Liver (tissue), 9 donors: ENCODE measurements around the gene UBR1. TPM values are rescaled to one million over a fixed set of nuclear protein-coding genes. Genes with fewer than 3 reads are reported as not detected.

Experiments
- DNase-seq: peaks from one replicate; pipeline ENCODE4 v3.0.0-alpha.2; 2017; ENCODE audit warnings: low spot score
- H3K27ac ChIP-seq, 2 donors: one replicate each; pipeline ENCODE4 v1.7.0; 2013; ENCODE audit warnings: inconsistent platforms in 2 of 2, low read length in 2 of 2, control low read depth in 1 of 2, low read depth in 1 of 2, mild to moderate bottlenecking in 1 of 2
- H3K27me3 ChIP-seq, 4 donors: one replicate each; pipeline versions ENCODE4 v1.6.1 to v1.7.0; 2013; ENCODE audit warnings: low read length in 3 of 4, inconsistent platforms in 1 of 4, mild to moderate bottlenecking in 1 of 4, moderate library complexity in 1 of 4; ENCODE audit not compliant: control insufficient read depth in 4 of 4, insufficient read depth in 4 of 4
- H3K36me3 ChIP-seq, 4 donors: one replicate each; pipeline versions ENCODE4 v1.6.1 to v1.7.0; 2013; ENCODE audit warnings: low read length in 3 of 4, mild to moderate bottlenecking in 3 of 4, low read depth in 1 of 4, moderate library complexity in 1 of 4; ENCODE audit not compliant: control insufficient read depth in 4 of 4, insufficient read depth in 3 of 4
- H3K4me1 ChIP-seq, 4 donors: one replicate each; pipeline versions ENCODE4 v1.6.1 to v1.7.0; 2013; ENCODE audit warnings: low read length in 3 of 4, mild to moderate bottlenecking in 3 of 4, moderate library complexity in 1 of 4; ENCODE audit not compliant: control insufficient read depth in 4 of 4, insufficient read depth in 4 of 4
- H3K4me3 ChIP-seq, 3 donors: one replicate each; pipeline versions ENCODE4 v1.6.1 to v1.7.0; 2013; ENCODE audit warnings: low read length in 3 of 3, control low read depth in 1 of 3, low read depth in 1 of 3, mild to moderate bottlenecking in 1 of 3
- H3K9ac ChIP-seq, 2 donors: one replicate each; pipeline ENCODE4 v1.7.0; 2013; ENCODE audit warnings: low read length in 2 of 2, mild to moderate bottlenecking in 2 of 2, moderate library complexity in 2 of 2, control low read depth in 1 of 2, low read depth in 1 of 2
- H3K9me3 ChIP-seq, 4 donors: one replicate each; pipeline versions ENCODE4 v1.6.1 to v1.7.0; 2013; ENCODE audit warnings: low read length in 3 of 4; ENCODE audit not compliant: control insufficient read depth in 4 of 4
- ATF3 ChIP-seq: IDR thresholded peaks from 2 replicates; pipeline ENCODE4 v1.6.1; 2016; ENCODE audit warnings: antibody characterized with exemption
- CTCF ChIP-seq: fragments of 150-350 bp; IDR thresholded peaks from 2 replicates; pipeline ENCODE4 v1.5.1; 2017; ENCODE audit warnings: improper control_type of control experiment, low read depth, low read length; ENCODE audit not compliant: missing input control
- EGR1 ChIP-seq, 2 donors: IDR thresholded peaks; 2 replicates each; pipeline ENCODE4 v1.6.1; 2016 to 2018; ENCODE audit warnings: antibody characterized with exemption in 2 of 2, low read depth in 2 of 2
- FOXA1 ChIP-seq: IDR thresholded peaks from 2 replicates; pipeline ENCODE4 v1.6.1; 2016; ENCODE audit warnings: antibody characterized with exemption
- FOXA2 ChIP-seq: IDR thresholded peaks from 2 replicates; pipeline ENCODE4 v1.6.1; 2016; ENCODE audit warnings: antibody characterized with exemption
- GABPA ChIP-seq, 2 donors: IDR thresholded peaks in 1 of 2; conservative IDR thresholded peaks in 1 of 2; 2 replicates each; pipeline ENCODE4 v1.6.1; 2016; ENCODE audit warnings: antibody characterized with exemption in 2 of 2, mild to moderate bottlenecking in 1 of 2, moderate library complexity in 1 of 2
- HNF4A ChIP-seq, 2 donors: conservative IDR thresholded peaks; 2 replicates each; pipeline ENCODE4 v1.6.1; 2016; ENCODE audit warnings: antibody characterized with exemption in 2 of 2, mild to moderate bottlenecking in 2 of 2
- HNF4G ChIP-seq: IDR thresholded peaks from 2 replicates; pipeline ENCODE4 v1.6.1; 2016; ENCODE audit warnings: antibody characterized with exemption
- JUND ChIP-seq, 2 donors: IDR thresholded peaks; 2 replicates each; pipeline ENCODE4 v1.6.1; 2016; ENCODE audit warnings: antibody characterized with exemption in 2 of 2
- MAX ChIP-seq: IDR thresholded peaks from 2 replicates; pipeline ENCODE4 v1.6.1; 2016; ENCODE audit warnings: antibody characterized with exemption
- NR2F2 ChIP-seq: IDR thresholded peaks from 2 replicates; pipeline ENCODE4 v1.6.1; 2016; ENCODE audit warnings: antibody characterized with exemption
- RAD21 ChIP-seq, 2 donors: IDR thresholded peaks; 2 replicates each; pipeline ENCODE4 v1.6.1; 2016; ENCODE audit warnings: antibody characterized with exemption in 2 of 2, mild to moderate bottlenecking in 2 of 2
- REST ChIP-seq: IDR thresholded peaks from 2 replicates; pipeline ENCODE4 v1.6.1; 2016; ENCODE audit warnings: antibody characterized with exemption, mild to moderate bottlenecking
- RXRA ChIP-seq, 2 donors: IDR thresholded peaks; 2 replicates each; pipeline ENCODE4 v1.6.1; 2017 to 2018; ENCODE audit warnings: antibody characterized with exemption in 2 of 2, mild to moderate bottlenecking in 1 of 2
- SP1 ChIP-seq: IDR thresholded peaks from 2 replicates; pipeline ENCODE4 v1.6.1; 2018; ENCODE audit warnings: antibody characterized with exemption, mild to moderate bottlenecking
- TAF1 ChIP-seq: conservative IDR thresholded peaks from 2 replicates; pipeline ENCODE4 v1.6.1; 2016; ENCODE audit warnings: antibody characterized with exemption, mild to moderate bottlenecking
- YY1 ChIP-seq: IDR thresholded peaks from 2 replicates; pipeline ENCODE4 v1.6.1; 2016; ENCODE audit warnings: antibody characterized with exemption, mild to moderate bottlenecking
- ZBTB33 ChIP-seq: IDR thresholded peaks from 2 replicates; pipeline ENCODE4 v1.6.1; 2016; ENCODE audit warnings: antibody characterized with exemption
- WGBS: extraction: QIAGEN DNeasy Blood & Tissue Kit; methylation state at CpG from one replicate; pipeline ENCODE4 v1.1.7; 2013; 5-methylcytosine and 5-hydroxymethylcytosine counted together
- polyA plus RNA-seq, 2 donors: library from polyadenylated mRNA; stranded (reverse) in 1 of 2; unstranded in 1 of 2; fragments of 200-250 nt in 1 of 2; fragments of >200 nt in 1 of 2; fragmentation: Nextera tagmentation in 1 of 2; extraction: Ambion mirVana in 1 of 2; gene quantifications; one replicate each; pipeline versions ENCODE4 v1.2.1 to v1.2.3, GENCODE V29; 2013 to 2015
- total RNA-seq, 2 donors: library from RNA; depleted of rRNA; stranded (reverse); fragments of >200 nt; gene quantifications; one replicate each; pipeline ENCODE4 v1.2.3, GENCODE V29; 2014
- donor health status: healthy.
- donor health status: healthy.
- donor health status: healthy.
- donor health status: healthy.
- donor health status: healthy.

UBR1 gene
- total and polyA plus RNA-seq, 4 donors = 3.7 to 25.3 (median 10.9) TPM

GRCh38 chr15:43143203-43143941, 37.5 kb upstream of the UBR1 start:
- Histone ChIP-seq H3K9ac (no peak overlapping the region), H3K27ac (no peak overlapping the region), H3K27me3 (no peaks in the 10 kb centered on the region), H3K9me3 (no peaks in the 10 kb centered on the region), H3K4me3 (no peak overlapping the region), H3K4me1 (no peaks in the 10 kb centered on the region), H3K36me3 (peaks cover 3 to 37% (median 20%) of the 10 kb centered on the region in 4 donors)
- DNase-seq = no peak
- WGBS = 94% methylated on average over 4 of the region's 4 CpGs
- no peak for TF ChIP-seq NR2F2
- TF ChIP-seq SP1 = no peak
- no peak for TF ChIP-seq RAD21 (IDR thresholded peaks at IDR 0.05)
- no peak for TF ChIP-seq FOXA2

GRCh38 chr15:43135351-43135750, 29.5 kb upstream of the UBR1 start:
- no peak for DNase-seq

More at GRCh38 chr15:43135351-43135750, 29.5 kb upstream of the UBR1 start:
- TF ChIP-seq EGR1 (IDR thresholded peaks at IDR 0.05; ENCODE audit: low read depth in 2 of 2) (no peak), JUND (IDR thresholded peaks at IDR 0.05) (no peak), YY1 (no peak), ATF3 (no peak), SP1 (no peak), NR2F2 (no peak), HNF4G (no peak), FOXA2 (no peak), RXRA (IDR thresholded peaks at IDR 0.05) (no peak), TAF1 (no peak), ZBTB33 (no peak), HNF4A (conservative IDR thresholded peaks at IDR 0.05) (no peak), MAX (no peak), FOXA1 (no peak), REST (no peak), RAD21 (IDR thresholded peaks at IDR 0.05) (no peak), CTCF (no peak), GABPA (IDR thresholded peaks at IDR 0.05 in 1 of 2, conservative IDR thresholded peaks at IDR 0.05 in 1 of 2) (no peak)
- Histone ChIP-seq H3K4me1 (peaks cover 0 to 11% (median 9%) of the 10 kb centered on the region in 4 donors), H3K4me3 (no peak overlapping the region), H3K36me3 (peaks cover 6 to 25% (median 18%) of the 10 kb centered on the region in 4 donors), H3K27ac (no peak overlapping the region), H3K9ac (no peak overlapping the region), H3K27me3 (no peaks in the 10 kb centered on the region), H3K9me3 (no peaks in the 10 kb centered on the region)
- WGBS = 95% methylated on average over 3 of the region's 3 CpGs
